Psoas muscle (tissue), 8 donors: ENCODE data around the gene DNAL4. TPM values are rescaled to one million over a fixed set of nuclear protein-coding genes. Genes with fewer than 3 reads are reported as not detected.

Experiments
- ATAC-seq, 4 donors: fragments of 200-7000 bp; cut with Tn5 transposase; one replicate each; pipeline ENCODE4 v1.9.1; 2020; ENCODE audit warnings: moderate library complexity in 3 of 4, mild to moderate bottlenecking in 2 of 4
- DNase-seq, 2 donors: peaks; one replicate each; pipeline ENCODE4 v3.0.0-alpha.2; 2020
- H3K27ac ChIP-seq: fragments of 200-600 bp; one replicate; pipeline ENCODE4 v1.8.0; 2022
- H3K27me3 ChIP-seq, 3 donors: fragments of 200-600 bp in 1 of 3; one replicate each; pipeline versions ENCODE4 v1.6.1 to v1.8.0; 2013 to 2022; ENCODE audit warnings: low read length in 2 of 3, mild to moderate bottlenecking in 2 of 3, moderate library complexity in 1 of 3; ENCODE audit not compliant: insufficient read depth in 3 of 3
- H3K36me3 ChIP-seq, 2 donors: fragments of 200-600 bp in 1 of 2; one replicate each; pipeline versions ENCODE4 v1.6.1 to v1.8.0; 2013 to 2022; ENCODE audit warnings: low read depth in 1 of 2, mild to moderate bottlenecking in 1 of 2, moderate library complexity in 1 of 2; ENCODE audit not compliant: insufficient read depth in 1 of 2
- H3K4me1 ChIP-seq: fragments of 200-600 bp; one replicate; pipeline ENCODE4 v1.8.0; 2022
- H3K4me3 ChIP-seq: fragments of 200-600 bp; one replicate; pipeline ENCODE4 v1.8.0; 2022; ENCODE audit warnings: mild to moderate bottlenecking
- H3K9me3 ChIP-seq: fragments of 200-600 bp; one replicate; pipeline ENCODE4 v1.8.0; 2022
- WGBS, 3 donors: extraction: QIAGEN DNeasy Blood & Tissue Kit; methylation state at CpG; one replicate each; pipeline versions ENCODE4 v1.1.6 to v1.1.7; 2013; 5-methylcytosine and 5-hydroxymethylcytosine counted together
- intact Hi-C, 2 donors: fragments of 100-400 bp; cut with DNase I; formaldehyde crosslinking; loops; one replicate each; pipeline versions ENCODE4 v1.11.0 to v1.14.2; 2022
- polyA plus RNA-seq, 3 donors: library from polyadenylated mRNA; stranded (reverse); fragments of 200-250 nt; gene quantifications; one replicate each; pipeline ENCODE4 v1.2.3, GENCODE V29; 2013
- total RNA-seq, 4 donors: library from RNA; stranded (reverse); fragmentation: NEBNext Ultra II Directional in 2 of 4; extraction: Animal tissue kit (Norgen Biotek cat#: 25700) in 2 of 4; gene quantifications; one replicate each; pipeline versions ENCODE4 v1.2.1 to v1.2.4, GENCODE V29; 2021 to 2023
- TF ChIP-seq, protein P1 (sequence below): fragments of 200-600 bp; IDR thresholded peaks from one replicate; pipeline ENCODE4 v1.8.0; 2022; ENCODE audit warnings: antibody characterized with exemption
- donor health status: healthy with polysubstance abuse.
- donor health status: DM: no; HTN: no; CAD: no; lungs with moderate emphysema.
- donor health status: Bipolar disorder and iron deficiency.
- donor health status: healthy.
- donor health status: DM: yes; HTN: yes; CAD: no.
- donor health status: DM: no; HTN: no; CAD: no.
- donor health status: DM: no; HTN: no; CAD: no.
- donor health status: DM: yes; HTN: yes; CAD: no.

Gene DNAL4
- total and polyA plus RNA-seq, 7 donors = 3.5 to 13.9 (median 5.8) TPM

DNA sequence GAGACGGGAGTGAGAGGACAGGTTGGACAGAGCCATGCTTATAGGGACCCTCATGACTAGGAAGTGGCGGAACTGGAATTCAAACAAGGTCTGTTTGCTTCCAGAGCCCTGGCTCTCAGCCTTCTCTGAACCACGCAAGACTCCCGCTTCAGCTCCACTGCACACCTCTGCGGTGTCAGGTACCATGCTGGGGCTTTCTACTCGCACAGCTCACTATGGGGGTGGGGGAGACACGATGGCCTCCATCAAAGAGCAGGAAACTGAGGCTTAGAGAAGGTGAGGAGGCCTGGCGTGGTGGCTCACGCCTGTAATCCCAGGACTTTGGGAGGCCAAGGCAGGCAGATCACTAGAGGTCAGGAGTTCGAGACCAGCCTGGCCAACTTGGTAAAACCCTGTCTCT is 52.4 kb downstream of the DNAL4 start:
- WGBS, 3 donors = 95 to 98% (median 97%) methylated on average over 10 of the region's 10 CpGs
- intact Hi-C loops = no loop called here
- Histone ChIP-seq H3K27me3 (no peaks in the 10 kb centered on the region), H3K4me1 (peaks cover 11% of the 10 kb centered on the region), H3K9me3 (no peaks in the 10 kb centered on the region), H3K27ac (no peak overlapping the region), H3K4me3 (no peak overlapping the region), H3K36me3 (peaks cover 17 to 99% of the 10 kb centered on the region in 2 donors)
- DNase-seq (peak in 1 of 2 donors; percentile 29), ATAC-seq (no peak)
- TF ChIP-seq, protein P1, sequence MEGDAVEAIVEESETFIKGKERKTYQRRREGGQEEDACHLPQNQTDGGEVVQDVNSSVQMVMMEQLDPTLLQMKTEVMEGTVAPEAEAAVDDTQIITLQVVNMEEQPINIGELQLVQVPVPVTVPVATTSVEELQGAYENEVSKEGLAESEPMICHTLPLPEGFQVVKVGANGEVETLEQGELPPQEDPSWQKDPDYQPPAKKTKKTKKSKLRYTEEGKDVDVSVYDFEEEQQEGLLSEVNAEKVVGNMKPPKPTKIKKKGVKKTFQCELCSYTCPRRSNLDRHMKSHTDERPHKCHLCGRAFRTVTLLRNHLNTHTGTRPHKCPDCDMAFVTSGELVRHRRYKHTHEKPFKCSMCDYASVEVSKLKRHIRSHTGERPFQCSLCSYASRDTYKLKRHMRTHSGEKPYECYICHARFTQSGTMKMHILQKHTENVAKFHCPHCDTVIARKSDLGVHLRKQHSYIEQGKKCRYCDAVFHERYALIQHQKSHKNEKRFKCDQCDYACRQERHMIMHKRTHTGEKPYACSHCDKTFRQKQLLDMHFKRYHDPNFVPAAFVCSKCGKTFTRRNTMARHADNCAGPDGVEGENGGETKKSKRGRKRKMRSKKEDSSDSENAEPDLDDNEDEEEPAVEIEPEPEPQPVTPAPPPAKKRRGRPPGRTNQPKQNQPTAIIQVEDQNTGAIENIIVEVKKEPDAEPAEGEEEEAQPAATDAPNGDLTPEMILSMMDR = no peak

DNA sequence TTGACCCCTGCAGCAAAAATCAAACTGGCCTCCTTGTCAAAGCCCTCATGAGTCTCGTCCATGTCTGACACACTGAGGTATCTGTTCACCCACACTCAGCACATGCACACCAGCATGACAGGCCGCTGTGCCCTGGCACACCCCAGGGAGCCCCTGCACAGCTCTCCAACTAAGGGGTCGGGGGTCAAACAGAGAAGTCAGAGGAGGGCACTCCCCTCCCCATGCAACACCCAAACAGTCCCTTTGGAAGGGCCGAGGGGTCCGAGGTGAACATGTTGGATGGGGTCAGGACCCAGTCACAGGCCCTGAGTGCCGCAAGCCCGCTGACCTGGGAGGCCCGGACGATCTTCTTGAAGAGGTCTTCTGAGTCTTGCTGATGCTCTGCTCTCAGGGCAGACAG is 52.8 kb downstream of the DNAL4 start:
- peak in 1 of 2 donors; percentile 30 for DNase-seq

DNA sequence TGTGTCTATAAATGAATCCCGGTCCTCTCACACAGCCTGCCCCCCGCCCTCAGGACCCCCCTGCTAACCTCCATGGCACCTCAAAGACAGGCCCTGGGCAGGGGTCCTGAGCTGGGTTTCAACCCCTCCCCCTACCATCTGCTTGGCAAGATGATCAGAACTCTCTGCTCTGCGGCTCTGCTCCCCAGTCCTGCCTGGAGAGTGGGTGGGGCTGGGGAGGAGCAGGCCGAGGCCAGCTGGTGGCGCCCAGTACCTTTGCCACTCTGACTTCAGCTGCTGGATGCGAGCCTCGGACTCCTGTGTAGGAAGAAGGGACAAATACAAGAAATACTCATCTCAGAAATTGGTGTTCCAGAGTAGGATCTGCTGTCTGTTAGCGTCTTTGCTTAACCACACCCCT is 53.2 kb downstream of the DNAL4 start:
- Histone ChIP-seq H3K4me1 (peaks cover 14% of the 10 kb centered on the region), H3K4me3 (no peak overlapping the region), H3K9me3 (no peaks in the 10 kb centered on the region), H3K27me3 (no peaks in the 10 kb centered on the region), H3K27ac (no peak overlapping the region), H3K36me3 (peaks cover 13 to 99% of the 10 kb centered on the region in 2 donors)
- TF ChIP-seq, protein P1 = no peak
- WGBS, 3 donors = 68 to 75% (median 72%) methylated on average over 8 of the region's 8 CpGs
- DNase-seq (peak in 1 of 2 donors; percentile 44), ATAC-seq (no peak)
- intact Hi-C loops = no loop called here

More for the DNA sequence above, 52.8 kb downstream of the DNAL4 start:
- Histone ChIP-seq H3K9me3 (no peaks in the 10 kb centered on the region), H3K27me3 (no peaks in the 10 kb centered on the region), H3K36me3 (peaks cover 16 to 99% of the 10 kb centered on the region in 2 donors), H3K4me3 (no peak overlapping the region), H3K27ac (no peak overlapping the region), H3K4me1 (peaks cover 11% of the 10 kb centered on the region)
- TF ChIP-seq, protein P1 = no peak
- WGBS, 3 donors = 89 to 95% (median 91%) methylated on average over 9 of the region's 9 CpGs
- intact Hi-C loops = no loop called here
- no peak for ATAC-seq

DNA sequence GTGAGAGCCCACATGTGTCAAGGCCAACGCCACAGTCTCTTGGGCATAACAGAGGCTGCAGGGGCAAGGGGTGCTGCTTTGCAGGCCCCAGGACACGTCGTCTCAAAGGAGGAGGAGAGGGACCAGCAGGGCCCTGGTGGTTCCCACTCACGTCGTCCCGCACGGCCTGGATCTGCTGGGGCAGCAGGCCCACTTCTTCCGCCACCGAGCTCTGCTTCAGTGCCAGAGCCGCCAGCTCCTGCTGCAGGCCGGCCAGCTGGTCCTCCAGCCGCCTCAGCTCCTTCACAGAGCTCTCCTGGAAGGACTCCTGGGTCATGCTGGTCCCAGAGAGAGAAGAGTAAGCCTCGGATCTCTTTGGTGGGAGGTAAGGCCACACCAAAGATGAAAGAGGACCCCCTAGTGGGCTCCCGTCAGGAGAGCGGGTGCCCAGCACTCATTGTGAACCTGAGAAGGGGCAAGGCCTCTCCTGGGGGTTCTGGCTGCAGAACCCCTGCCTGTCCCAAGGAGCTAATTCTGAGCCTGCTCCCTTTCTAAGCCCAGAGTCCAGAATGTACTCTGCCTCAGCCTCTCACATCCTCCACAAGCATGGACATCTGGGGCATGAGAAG is 53.7 kb downstream of the DNAL4 start:
- intact Hi-C loops = no loop called here
- peaks cover 16% of the 10 kb centered on the region for H3K4me1 ChIP-seq
- H3K4me3 ChIP-seq = no peak overlapping the region
- H3K27me3 ChIP-seq = no peaks in the 10 kb centered on the region
- 51 to 63% (median 52%) methylated on average over 12 to 15 of the region's 15 CpGs for WGBS, 3 donors
- H3K9me3 ChIP-seq = no peaks in the 10 kb centered on the region
- H3K36me3 ChIP-seq = peaks cover 13 to 99% of the 10 kb centered on the region in 2 donors
- peak overlapping the region; percentile 34 for H3K27ac ChIP-seq
- TF ChIP-seq, protein P1 = no peak
- DNase-seq = peak in 1 of 2 donors; percentile 52
- ATAC-seq = no peak
